HG03432 (cell line): ENCODE data around the gene FOXA1.

Source experiments
- ATAC-seq: cut with Tn5 transposase; IDR thresholded peaks from one replicate; pipeline ENCODE4 v1.9.1; 2021; ENCODE audit warnings: mild to moderate bottlenecking, moderate library complexity; ENCODE audit not compliant: unreplicated experiment

Gene FOXA1

GRCh38 chr14:37594971-37595808, at the start of gene FOXA1, which contains the start of gene TTC6:
Gene FOXA1 (minus strand): TSS chr14:37595249. CDS start chr14:37594972, 277 bp downstream.
Gene TTC6 (plus strand): TSS chr14:37595629. CDS start chr14:37622065, 26,436 bp downstream.
- peak; percentile 35 for ATAC-seq

- no peak for ATAC-seq
Measured at GRCh38 chr14:37643701-37644100, 48.7 kb upstream of the FOXA1 start.

GRCh38 chr14:37642125-37642524, 47.1 kb upstream of the FOXA1 start:
- ATAC-seq: no peak

- no peak for ATAC-seq
Measured at GRCh38 chr14:37641117-37641516, 46.1 kb upstream of the FOXA1 start.

- ATAC-seq: no peak
Measured at GRCh38 chr14:37638599-37638998, 43.5 kb upstream of the FOXA1 start.

GRCh38 chr14:37637341-37637740, 42.3 kb upstream of the FOXA1 start:
- ATAC-seq: no peak

- ATAC-seq: no peak
Measured at GRCh38 chr14:37625597-37626595, 30.8 kb upstream of the FOXA1 start.

- no peak for ATAC-seq
Measured at GRCh38 chr14:37623971-37624370, 28.9 kb upstream of the FOXA1 start.

- ATAC-seq: no peak
Measured at GRCh38 chr14:37623426-37623951, 28.4 kb upstream of the FOXA1 start.

GRCh38 chr14:37622231-37622923, 27.3 kb upstream of the FOXA1 start:
- ATAC-seq: no peak

- ATAC-seq: no peak
Measured at GRCh38 chr14:37620856-37621255, 25.8 kb upstream of the FOXA1 start.

- no peak for ATAC-seq
Measured at GRCh38 chr14:37618498-37619028, 23.5 kb upstream of the FOXA1 start.

- no peak for ATAC-seq
Measured at GRCh38 chr14:37617864-37618365, 22.9 kb upstream of the FOXA1 start.

- ATAC-seq: no peak
Measured at GRCh38 chr14:37616853-37617252, 21.8 kb upstream of the FOXA1 start.

GRCh38 chr14:37615582-37616289, 20.7 kb upstream of the FOXA1 start:
- no peak for ATAC-seq

- ATAC-seq: no peak
Measured at GRCh38 chr14:37610945-37611523, 16.0 kb upstream of the FOXA1 start.

- no peak for ATAC-seq
Measured at GRCh38 chr14:37608649-37609048, 13.6 kb upstream of the FOXA1 start.

- ATAC-seq: no peak
Measured at GRCh38 chr14:37606678-37607077, 11.6 kb upstream of the FOXA1 start.

GRCh38 chr14:37603688-37604251, 8.7 kb upstream of the FOXA1 start:
- ATAC-seq: no peak
